ENCODE data around the gene TRIM62.

DNA sequence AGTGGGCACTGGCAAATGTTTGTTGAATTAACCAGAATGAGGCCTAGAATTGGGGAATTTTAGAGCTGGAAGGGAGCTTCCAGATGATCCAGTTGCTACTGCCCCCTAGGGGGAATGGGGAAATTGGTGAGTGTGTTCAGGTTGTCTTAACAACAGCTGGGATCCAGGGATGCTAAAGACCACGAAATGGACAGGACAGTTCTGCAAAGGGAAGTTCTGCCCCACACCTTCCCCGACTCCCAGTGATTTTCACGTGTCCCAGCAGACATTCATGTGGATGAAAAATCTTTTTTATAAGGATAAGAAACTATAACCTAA lies 33.9 kb downstream of the TRIM62 start:
- TF ChIP-seq POLR2A (IDR thresholded peaks at IDR 0.05) = no peak
- TF ChIP-seq, protein P1, sequence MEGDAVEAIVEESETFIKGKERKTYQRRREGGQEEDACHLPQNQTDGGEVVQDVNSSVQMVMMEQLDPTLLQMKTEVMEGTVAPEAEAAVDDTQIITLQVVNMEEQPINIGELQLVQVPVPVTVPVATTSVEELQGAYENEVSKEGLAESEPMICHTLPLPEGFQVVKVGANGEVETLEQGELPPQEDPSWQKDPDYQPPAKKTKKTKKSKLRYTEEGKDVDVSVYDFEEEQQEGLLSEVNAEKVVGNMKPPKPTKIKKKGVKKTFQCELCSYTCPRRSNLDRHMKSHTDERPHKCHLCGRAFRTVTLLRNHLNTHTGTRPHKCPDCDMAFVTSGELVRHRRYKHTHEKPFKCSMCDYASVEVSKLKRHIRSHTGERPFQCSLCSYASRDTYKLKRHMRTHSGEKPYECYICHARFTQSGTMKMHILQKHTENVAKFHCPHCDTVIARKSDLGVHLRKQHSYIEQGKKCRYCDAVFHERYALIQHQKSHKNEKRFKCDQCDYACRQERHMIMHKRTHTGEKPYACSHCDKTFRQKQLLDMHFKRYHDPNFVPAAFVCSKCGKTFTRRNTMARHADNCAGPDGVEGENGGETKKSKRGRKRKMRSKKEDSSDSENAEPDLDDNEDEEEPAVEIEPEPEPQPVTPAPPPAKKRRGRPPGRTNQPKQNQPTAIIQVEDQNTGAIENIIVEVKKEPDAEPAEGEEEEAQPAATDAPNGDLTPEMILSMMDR (IDR thresholded peaks at IDR 0.05) = no peak
- TF ChIP-seq EP300 (IDR thresholded peaks at IDR 0.05) = no peak
- no peak for TF ChIP-seq POLR2AphosphoS5 (IDR thresholded peaks at IDR 0.05)
